C4-2B (cell line): ENCODE data around the gene TMC5.

ENCODE experiments used
- CTCF ChIP-seq: fragments of 450-650 bp; conservative IDR thresholded peaks from 2 replicates; pipeline ENCODE4 v1.5.1; 2017; ENCODE audit warnings: mild to moderate bottlenecking
- ZFX ChIP-seq: fragments of 450-650 bp; IDR thresholded peaks from 2 replicates; pipeline ENCODE4 v1.6.1; 2017

DNA sequence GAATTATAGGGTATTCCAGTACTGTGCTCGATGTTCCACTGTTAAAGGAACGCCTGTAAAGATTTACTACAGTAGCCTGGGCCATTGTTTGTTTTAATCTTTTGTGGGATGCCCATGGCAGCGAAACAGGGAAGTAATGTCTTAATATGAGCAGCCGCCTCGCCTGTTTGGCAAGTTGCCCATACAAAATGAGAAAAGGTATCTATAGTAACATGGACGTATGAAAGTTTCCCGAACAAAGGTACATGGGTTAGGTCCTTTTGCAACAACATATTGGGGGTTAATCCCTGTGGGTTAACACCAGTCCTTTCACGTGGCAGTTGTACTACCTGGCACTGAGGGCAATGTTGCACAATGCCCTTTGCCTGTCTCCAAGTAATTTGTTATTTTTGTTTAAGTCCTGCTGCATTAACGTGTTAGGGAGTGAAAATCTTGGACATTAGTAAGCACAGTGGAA, 21.1 kb upstream of the TMC5 start:
- TF ChIP-seq CTCF (no peak), ZFX (no peak)
